OCI-LY7 (cell line): ENCODE measurements around the gene REEP3. TPM values are rescaled to one million over a fixed set of nuclear protein-coding genes. Genes with fewer than 3 reads are reported as not detected.

Experiments used
- BruUV-seq: library from RNA; stranded (reverse); fragments of 400-500 nt; replicated peaks from 2 replicates; lab custom pipeline; 2021; lab: Mats Ljungman, UMichigan
- CTCF ChIA-PET: fragments of 300-600 bp; sonication (Branson Sonifier 250); formaldehyde crosslinking; loops from one replicate; lab custom pipeline; 2022; ENCODE audit warnings: antibody characterized with exemption; ENCODE audit not compliant: unreplicated experiment; lab: Charles Lee
- POLR2A ChIA-PET: fragments of 300-600 bp; sonication (Branson Sonifier 250); formaldehyde crosslinking; loops from one replicate; lab custom pipeline; 2022; ENCODE audit warnings: antibody characterized with exemption; lab: Charles Lee
- DNase-seq: peaks from one replicate; pipeline ENCODE4 v3.0.0-alpha.2; 2015; ENCODE audit warnings: low spot score
- H2AFZ ChIP-seq: fragments of 200-600 bp; sonication (generic), shearing (Covaris generic); 2 replicates; pipeline ENCODE4 v1.6.1; 2014; ENCODE audit warnings: mild to moderate bottlenecking, antibody characterized with exemption, low read length, moderate library complexity
- H3K27ac ChIP-seq: fragments of 200-600 bp; sonication (generic); 2 replicates; pipeline ENCODE4 v1.5.1; 2014; ENCODE audit warnings: mixed run types, low read depth, mild to moderate bottlenecking, moderate library complexity, low read length, inconsistent platforms; ENCODE audit not compliant: poor library complexity, severe bottlenecking
- H3K36me3 ChIP-seq: fragments of 200-600 bp; sonication (generic); 2 replicates; pipeline ENCODE4 v1.6.1; 2014; ENCODE audit warnings: mild to moderate bottlenecking, antibody characterized with exemption, low read length, moderate library complexity, mixed read lengths; ENCODE audit not compliant: insufficient read depth
- H3K4me1 ChIP-seq: fragments of 200-600 bp; sonication (generic); 2 replicates; pipeline ENCODE4 v1.5.1; 2014; ENCODE audit warnings: mild to moderate bottlenecking, low read length; ENCODE audit not compliant: insufficient read depth, poor library complexity, severe bottlenecking
- H3K4me2 ChIP-seq: fragments of 200-600 bp; sonication (generic); 2 replicates; pipeline ENCODE4 v1.6.1; 2014; ENCODE audit warnings: mild to moderate bottlenecking, low read length
- H3K4me3 ChIP-seq: fragments of 200-600 bp; sonication (generic); 2 replicates; pipeline ENCODE4 v1.5.1; 2014; ENCODE audit warnings: mild to moderate bottlenecking, low read depth, low read length; ENCODE audit not compliant: poor library complexity, severe bottlenecking
- H3K79me2 ChIP-seq: fragments of 200-600 bp; sonication (generic); 2 replicates; pipeline ENCODE4 v1.6.1; 2016; ENCODE audit warnings: low read depth, mild to moderate bottlenecking, low read length, moderate library complexity, mixed read lengths; ENCODE audit not compliant: insufficient read depth
- H3K9me2 ChIP-seq: fragments of 200-600 bp; sonication (generic); 2 replicates; pipeline ENCODE4 v1.6.1; 2016; ENCODE audit warnings: mild to moderate bottlenecking, low read length, mixed read lengths; ENCODE audit not compliant: insufficient read depth
- H3K9me3 ChIP-seq: fragments of 200-600 bp; sonication (generic); 2 replicates; pipeline ENCODE4 v1.6.1; 2014; ENCODE audit warnings: mild to moderate bottlenecking, mixed run types, low read length, mixed read lengths
- H4K20me1 ChIP-seq: fragments of 200-600 bp; sonication (generic); 2 replicates; pipeline ENCODE4 v1.6.1; 2014; ENCODE audit warnings: mild to moderate bottlenecking, antibody characterized with exemption, low read length, moderate library complexity, mixed read lengths; ENCODE audit not compliant: insufficient read depth
- EZH2phosphoT487 ChIP-seq: fragments of 200-600 bp; sonication (generic); IDR thresholded peaks from 2 replicates; pipeline ENCODE4 v1.6.1; 2018; ENCODE audit warnings: low read depth, borderline replicate concordance, mild to moderate bottlenecking, mixed run types, antibody characterized with exemption, low read length, moderate library complexity, mixed read lengths
- intact Hi-C: fragments of 100-400 bp; cut with micrococcal nuclease; formaldehyde crosslinking; loops from one replicate; pipeline ENCODE4 v1.10.0; 2022; ENCODE audit not compliant: unreplicated experiment
- total RNA-seq, 2 experiments: library from RNA; depleted of rRNA in 1 of 2; stranded (reverse); fragments of >200 nt in 1 of 2; shearing (Covaris generic) in 1 of 2; gene quantifications; 2 replicates each; pipeline ENCODE4 v1.2.3, GENCODE V29; 2014 to 2022
- TF ChIP-seq, protein P1 (sequence below): fragments of 200-600 bp; sonication (generic); conservative IDR thresholded peaks from 2 replicates; pipeline ENCODE4 v1.5.1; 2014; ENCODE audit warnings: mild to moderate bottlenecking, antibody characterized with exemption, low read length, moderate library complexity, mixed read lengths

The REEP3 gene
- total RNA-seq, 2 experiments from 2014 or later, result 3.6 to 11.0 TPM

DNA sequence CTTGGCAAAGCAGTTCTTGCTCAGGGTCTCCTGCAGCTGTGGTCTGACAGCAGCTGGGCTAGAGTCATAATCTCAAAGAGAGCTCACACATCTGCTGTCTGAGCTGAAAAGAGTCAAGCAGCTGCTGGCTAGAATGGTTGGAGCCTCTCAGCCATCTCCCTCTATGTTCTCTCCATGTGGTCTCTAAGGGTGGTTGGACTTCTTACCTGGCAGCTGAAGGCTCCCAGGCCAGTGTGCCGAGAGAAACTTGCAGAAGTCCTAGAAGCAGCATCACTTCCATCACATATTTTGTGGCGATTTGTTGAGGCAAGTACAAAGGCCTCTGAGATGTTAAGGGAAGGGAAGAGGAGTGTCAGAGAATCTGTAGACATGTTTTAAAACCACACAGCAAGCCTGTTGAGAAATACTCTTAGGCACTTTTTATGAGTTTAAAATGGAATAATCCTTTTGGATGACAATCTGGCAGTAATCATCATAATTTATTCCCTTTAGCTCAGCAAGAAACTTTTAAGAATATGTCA is 93.2 kb downstream of the REEP3 start:
- Histone ChIP-seq H3K27ac (no peak overlapping the region), H3K79me2 (no peaks in the 10 kb centered on the region), H2AFZ (no peak overlapping the region), H4K20me1 (no peaks in the 10 kb centered on the region), H3K9me2 (no peaks in the 10 kb centered on the region), H3K4me2 (no peak overlapping the region), H3K9me3 (no peaks in the 10 kb centered on the region), H3K36me3 (no peaks in the 10 kb centered on the region; the same call in 1 of the 2 replicates), H3K4me3 (no peak overlapping the region), H3K4me1 (peaks cover 5% of the 10 kb centered on the region)
- ChIA-PET POLR2A (interaction anchor here (0.7 to 1.1 kb wide), 3 partner anchors 12 to 247 kb away, joined by 3 read pairs; no protein-coding TSS in a partner anchor), CTCF (no interaction called here)
- no TSS peak for BruUV-seq
- no peak for DNase-seq
- TF ChIP-seq, protein P1, sequence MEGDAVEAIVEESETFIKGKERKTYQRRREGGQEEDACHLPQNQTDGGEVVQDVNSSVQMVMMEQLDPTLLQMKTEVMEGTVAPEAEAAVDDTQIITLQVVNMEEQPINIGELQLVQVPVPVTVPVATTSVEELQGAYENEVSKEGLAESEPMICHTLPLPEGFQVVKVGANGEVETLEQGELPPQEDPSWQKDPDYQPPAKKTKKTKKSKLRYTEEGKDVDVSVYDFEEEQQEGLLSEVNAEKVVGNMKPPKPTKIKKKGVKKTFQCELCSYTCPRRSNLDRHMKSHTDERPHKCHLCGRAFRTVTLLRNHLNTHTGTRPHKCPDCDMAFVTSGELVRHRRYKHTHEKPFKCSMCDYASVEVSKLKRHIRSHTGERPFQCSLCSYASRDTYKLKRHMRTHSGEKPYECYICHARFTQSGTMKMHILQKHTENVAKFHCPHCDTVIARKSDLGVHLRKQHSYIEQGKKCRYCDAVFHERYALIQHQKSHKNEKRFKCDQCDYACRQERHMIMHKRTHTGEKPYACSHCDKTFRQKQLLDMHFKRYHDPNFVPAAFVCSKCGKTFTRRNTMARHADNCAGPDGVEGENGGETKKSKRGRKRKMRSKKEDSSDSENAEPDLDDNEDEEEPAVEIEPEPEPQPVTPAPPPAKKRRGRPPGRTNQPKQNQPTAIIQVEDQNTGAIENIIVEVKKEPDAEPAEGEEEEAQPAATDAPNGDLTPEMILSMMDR, result no peak
- TF ChIP-seq EZH2phosphoT487, result no peak
- intact Hi-C loops, result no loop called here

DNA sequence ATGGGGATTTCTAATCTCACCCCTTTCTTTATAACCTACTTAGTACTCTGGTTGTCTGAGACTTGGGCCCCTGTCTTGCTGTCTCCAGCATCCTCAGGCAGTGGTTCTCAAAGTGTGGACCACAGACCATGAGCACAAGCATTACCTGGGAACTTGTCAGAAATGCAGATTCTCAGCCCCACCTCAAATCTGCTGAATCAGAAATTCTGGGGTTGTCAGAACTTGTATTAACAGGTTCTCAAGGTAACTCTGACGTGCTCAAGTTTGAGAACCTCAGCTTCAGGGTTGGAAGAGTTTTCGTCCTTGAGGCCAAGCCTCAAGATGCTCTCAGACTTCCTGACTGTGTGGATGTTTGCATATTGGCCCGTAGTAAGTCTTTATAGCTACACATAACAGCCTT is 97.4 kb downstream of the REEP3 start:
- no peak for DNase-seq
- Histone ChIP-seq H3K9me3 (no peaks in the 10 kb centered on the region), H3K4me2 (no peak overlapping the region), H3K4me3 (no peak overlapping the region), H4K20me1 (no peaks in the 10 kb centered on the region), H3K79me2 (no peaks in the 10 kb centered on the region), H3K9me2 (no peaks in the 10 kb centered on the region), H2AFZ (no peak overlapping the region), H3K4me1 (peaks cover under 1% of the 10 kb centered on the region), H3K27ac (no peak overlapping the region), H3K36me3 (no peaks in the 10 kb centered on the region; the same call in 1 of the 2 replicates)
- CTCF ChIA-PET, result no interaction called here
- TF ChIP-seq, protein P1, result no peak
- no peak for TF ChIP-seq EZH2phosphoT487
- no TSS peak for BruUV-seq
- intact Hi-C loops, result no loop called here
- POLR2A ChIA-PET, result no interaction called here

DNA sequence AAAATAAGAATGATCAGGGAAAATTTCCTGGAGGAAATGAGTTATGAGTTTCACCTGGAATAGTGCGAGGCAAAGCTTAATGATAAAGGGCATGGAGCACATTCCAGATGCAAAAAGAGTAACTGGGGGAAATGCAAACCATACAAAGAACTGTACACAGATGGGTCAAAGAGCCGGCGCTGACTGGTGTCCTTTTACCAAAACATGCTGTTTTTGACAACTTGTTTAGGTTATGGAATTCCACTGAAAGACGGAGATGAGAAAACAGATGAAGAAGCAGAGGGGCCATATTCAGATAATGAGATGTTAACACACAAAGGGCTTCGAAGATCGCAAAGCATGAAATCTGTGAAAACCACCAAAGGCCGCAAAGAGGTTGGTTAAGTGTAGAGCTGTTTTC is 98.2 kb downstream of the REEP3 start:
- no peak overlapping the region for H3K4me2 ChIP-seq
- BruUV-seq, result no TSS peak
- TF ChIP-seq, protein P1, result no peak
- no peak for TF ChIP-seq EZH2phosphoT487
- H3K36me3 ChIP-seq, result no peaks in the 10 kb centered on the region; the same call in 1 of the 2 replicates
- intact Hi-C loops, result no loop called here
- ChIA-PET CTCF (no interaction called here), POLR2A (interaction anchor here (0.7 kb wide), 1 partner anchor 19 kb away, joined by 3 read pairs; no protein-coding TSS in a partner anchor)
- H3K4me1 ChIP-seq, result no peaks in the 10 kb centered on the region
- no peak for DNase-seq
- H3K27ac ChIP-seq, result no peak overlapping the region
- no peaks in the 10 kb centered on the region for H3K79me2 ChIP-seq
- H3K4me3 ChIP-seq, result no peak overlapping the region
- no peaks in the 10 kb centered on the region for H3K9me2 ChIP-seq
- no peaks in the 10 kb centered on the region for H3K9me3 ChIP-seq
- no peaks in the 10 kb centered on the region for H4K20me1 ChIP-seq
- H2AFZ ChIP-seq, result no peak overlapping the region
